ENCODE results near the gene LOC128125822.
A peak's percentile ranks its signal among the peaks of the same experiment; 100 is the strongest.
"Not testable (repeated sequence)": the region's sequence is repeated elsewhere in the genome, so short reads cannot be mapped to it uniquely, and the experiment has no call there.

LOC128125822 gene

DNA sequence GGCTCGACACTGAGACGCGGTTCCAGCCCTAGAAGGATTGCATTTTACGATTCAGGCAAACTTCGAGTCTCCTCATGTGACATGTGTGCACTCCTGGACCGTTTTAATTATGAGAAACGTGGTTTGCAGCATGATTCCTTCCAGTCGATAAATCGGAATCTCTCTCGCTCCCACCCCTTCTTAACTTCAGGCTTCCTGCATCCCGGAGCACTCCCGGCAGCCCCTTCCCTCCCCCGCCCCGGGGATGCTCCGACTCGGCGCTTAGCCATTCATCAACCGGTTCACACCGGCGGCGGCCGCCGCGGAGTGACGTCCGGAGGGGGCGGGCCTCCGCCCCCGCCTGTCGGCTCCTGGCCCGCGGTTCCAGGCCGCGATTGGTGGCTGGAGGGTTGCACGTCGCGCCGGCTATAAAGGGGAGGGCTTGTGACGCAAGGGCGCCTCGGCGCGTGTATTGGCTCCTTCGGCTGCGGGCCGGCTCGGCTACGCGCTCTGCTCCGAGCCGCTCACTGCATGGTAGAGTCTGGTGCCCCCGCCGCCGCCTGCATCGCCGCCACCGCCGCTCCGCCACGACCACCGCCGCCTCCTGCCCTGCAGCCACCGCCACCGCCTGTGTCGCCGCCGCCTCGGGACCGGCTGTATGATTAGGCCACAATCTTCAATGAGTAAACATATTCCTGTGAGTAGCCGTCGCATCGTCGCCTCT is at the start of gene LOC128125822, which contains the start of gene PTP4A1:
TSS of gene LOC128125822 (plus strand) at position 437 of the 703 bp plus-strand sequence.
TSS of gene PTP4A1 (plus strand) at position 437 of the 703 bp plus-strand sequence. CDS start 4,401 bp downstream, outside the sequence.
- DNase-seq (ENCODE audit: low read depth in 4 of 4, low spot score in 3 of 4), result peak; percentile 90 to 95 (median 94)

DNA sequence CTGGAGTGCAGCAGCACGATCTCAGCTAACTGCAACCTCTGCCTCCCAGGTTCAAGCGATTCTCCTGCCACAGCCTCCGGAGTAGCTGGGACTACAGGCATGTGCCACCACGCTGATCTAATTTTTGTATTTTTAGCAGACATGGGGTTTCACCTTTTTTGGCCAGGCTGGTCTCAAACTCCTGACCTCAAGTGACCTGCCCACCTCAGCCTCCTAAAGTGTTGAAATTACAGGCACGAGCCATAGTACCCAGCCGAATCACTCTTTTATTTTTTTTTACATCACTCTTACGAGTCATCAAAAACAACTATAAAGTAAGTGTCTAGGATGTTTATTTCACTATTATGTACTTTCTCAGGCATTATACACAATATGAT is 49.4 kb upstream of the LOC128125822 start:
- not testable (repeated sequence) for DNase-seq (ENCODE audit: low read depth in 4 of 4, low spot score in 3 of 4)

DNA sequence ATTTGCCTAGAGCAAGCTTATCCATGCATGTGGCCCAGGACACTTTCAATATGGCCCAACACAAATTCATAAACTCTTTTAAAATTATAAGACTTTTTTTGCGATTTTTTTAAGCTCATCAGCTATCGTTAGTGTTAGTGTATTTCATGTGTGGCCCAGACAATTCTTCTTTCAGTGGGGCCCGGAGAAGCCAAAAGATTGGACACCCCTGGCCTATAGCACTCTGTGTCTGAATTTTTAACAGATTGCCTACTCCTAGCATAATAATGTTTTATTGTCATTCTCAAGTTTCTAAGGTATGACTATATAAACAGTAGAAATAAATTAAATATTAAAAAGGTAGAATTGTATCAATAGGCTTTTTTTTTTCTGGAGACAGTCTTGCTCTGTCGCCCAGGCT is 48.6 kb upstream of the LOC128125822 start:
- no peak for DNase-seq (ENCODE audit: low read depth in 4 of 4, low spot score in 3 of 4)

DNA sequence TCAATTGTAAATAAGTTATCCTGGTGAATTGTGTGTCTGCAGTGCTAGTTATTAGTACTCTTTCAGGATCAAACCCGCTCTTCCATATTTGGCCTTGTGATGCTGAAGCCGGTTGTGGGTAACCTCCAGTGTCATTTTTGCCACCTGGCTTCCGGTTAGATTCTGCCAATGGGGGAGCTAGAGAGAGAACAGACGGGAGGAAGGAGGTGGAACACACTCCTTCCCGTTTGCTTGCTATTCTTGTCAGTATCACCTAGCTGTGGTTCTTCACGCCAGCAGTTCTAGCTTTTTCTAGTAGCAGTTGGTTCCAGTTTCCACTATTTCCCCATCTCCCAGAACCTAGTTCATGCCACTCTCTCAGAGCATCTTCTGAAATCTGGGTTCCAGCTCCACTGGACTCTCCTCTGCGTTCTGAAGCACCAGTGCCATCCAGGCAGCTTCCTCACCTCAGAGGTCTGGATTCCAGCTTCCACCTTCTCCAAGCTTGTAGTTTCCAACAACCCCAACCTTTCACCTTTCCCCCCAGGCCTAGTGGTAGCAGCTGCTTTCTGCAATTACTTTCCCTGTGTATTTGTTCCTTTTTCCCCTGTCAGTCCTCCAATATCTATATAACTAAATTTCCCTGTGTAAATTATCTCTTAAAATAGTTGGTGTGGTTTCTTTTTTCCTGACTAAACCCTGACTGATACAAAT is 46.9 kb upstream of the LOC128125822 start:
- DNase-seq (ENCODE audit: low read depth in 4 of 4, low spot score in 3 of 4), result no peak

DNA sequence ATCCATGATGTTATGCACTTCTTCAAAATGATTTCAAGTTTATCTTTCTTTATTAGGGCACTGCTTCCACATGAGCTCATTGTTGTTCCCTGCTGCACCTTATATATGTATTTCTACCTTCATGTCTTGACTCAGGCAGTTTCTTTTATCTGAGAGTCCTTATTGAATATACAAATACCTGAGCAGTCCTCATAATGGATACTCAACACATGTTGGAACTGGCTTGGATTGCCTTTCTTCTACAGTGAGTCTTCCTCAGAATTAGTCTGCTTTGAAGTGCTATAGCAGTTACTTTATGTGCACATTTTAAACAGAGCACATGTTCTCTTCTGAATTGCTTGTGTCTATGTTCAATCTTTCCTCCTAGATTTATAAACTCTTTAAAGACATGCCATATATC is 45.3 kb upstream of the LOC128125822 start:
- no peak for DNase-seq (ENCODE audit: low read depth in 4 of 4, low spot score in 3 of 4)

DNA sequence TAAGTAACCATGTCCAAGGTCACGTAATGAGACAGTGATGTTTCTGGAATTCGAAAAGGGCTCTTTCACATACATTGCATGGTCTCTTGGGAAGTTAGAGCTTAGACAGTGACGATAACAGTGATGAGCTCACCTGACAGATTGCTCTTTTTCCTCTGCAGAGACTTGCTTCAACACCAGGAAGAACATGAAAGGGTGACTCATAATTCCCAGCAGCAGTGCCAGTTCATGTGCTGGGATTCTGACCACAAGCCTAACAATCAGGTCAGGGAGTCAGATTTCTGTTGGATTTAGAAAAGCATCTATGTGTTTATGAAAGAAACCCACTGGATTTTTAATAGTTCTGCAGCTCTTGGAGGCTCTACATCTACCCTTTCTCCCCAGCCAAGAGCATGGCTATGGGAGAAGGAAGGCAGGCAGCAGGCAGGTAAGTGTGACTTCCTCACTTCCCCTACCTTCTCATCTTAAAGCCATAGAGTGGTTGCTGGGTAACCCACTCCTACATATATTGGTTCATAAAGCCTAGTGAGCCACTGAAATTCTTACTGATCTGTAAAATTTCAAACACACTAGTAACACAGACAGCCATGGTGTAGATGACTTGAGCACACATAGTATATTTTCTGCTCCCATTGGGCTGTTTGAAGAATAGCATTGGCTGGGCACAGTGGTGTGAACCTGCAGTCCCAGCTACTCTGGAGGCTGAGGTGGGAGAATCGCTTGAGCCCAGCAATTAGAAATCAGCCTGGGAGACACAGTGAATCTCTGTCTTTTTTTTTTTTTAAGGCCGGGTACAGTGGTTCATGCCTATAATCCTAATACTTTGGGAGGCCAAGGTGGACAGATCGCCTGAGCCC is 44.4 kb upstream of the LOC128125822 start:
- no peak for DNase-seq (ENCODE audit: low read depth in 4 of 4, low spot score in 3 of 4)

DNA sequence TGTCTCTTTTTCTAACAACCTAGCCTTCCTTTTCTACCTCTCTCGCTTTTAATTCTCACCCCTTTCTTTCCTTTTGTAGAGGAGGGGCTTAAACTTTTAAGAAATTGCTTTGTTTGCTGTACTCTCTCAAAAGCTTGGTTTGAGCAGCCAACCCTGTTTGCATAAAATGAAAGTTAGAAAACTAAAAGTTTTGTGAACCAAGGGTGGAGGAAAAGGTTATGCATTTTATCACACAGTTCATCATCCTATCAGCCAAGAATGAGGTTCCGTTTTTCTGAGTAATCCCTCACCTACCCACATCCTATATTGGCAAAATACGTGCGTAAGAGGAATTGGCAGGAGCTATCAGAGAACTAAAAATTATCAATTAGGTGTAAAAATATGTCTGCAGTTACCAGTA is 42.8 kb upstream of the LOC128125822 start:
- DNase-seq (ENCODE audit: low read depth in 4 of 4, low spot score in 3 of 4), result no peak

DNA sequence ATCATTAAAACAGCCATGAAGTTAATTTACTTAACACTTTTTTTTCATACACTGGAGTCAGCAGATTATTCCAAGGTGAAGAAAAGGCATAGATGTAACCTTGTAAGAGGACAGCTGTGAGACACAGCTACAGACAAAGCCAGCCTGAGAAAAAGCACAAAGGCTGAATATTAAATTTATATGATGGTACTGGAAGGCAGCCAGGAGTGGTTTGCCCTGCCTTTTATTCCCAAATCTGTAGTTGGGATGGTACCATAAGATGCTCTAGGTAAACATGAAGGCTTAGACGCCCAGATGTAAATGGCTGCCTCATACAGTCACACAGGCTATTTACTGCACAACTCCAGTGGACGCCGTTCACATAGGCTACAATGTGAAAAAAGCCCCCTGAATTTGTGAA is 42.1 kb upstream of the LOC128125822 start:
- no peak for DNase-seq (ENCODE audit: low read depth in 4 of 4, low spot score in 3 of 4)

DNA sequence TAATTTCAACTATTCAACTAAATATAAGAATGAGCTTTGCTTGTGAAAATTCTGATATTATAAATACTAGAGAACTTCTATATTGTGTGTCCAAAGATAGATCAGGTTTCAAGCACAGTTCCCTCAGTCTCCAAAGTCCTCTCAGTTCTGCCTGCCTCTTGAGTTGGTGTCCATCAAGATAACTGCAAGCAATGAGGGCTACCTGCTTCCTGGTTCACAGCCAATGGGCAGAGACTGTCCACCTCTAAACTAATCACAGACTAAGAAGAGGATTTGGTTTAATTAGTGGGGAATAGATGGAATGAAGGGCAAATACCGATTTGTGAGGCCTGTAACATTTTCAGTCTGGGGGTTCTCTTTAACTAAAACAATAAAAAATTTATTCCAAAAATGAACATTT is 41.3 kb upstream of the LOC128125822 start:
- no peak for DNase-seq (ENCODE audit: low read depth in 4 of 4, low spot score in 3 of 4)

DNA sequence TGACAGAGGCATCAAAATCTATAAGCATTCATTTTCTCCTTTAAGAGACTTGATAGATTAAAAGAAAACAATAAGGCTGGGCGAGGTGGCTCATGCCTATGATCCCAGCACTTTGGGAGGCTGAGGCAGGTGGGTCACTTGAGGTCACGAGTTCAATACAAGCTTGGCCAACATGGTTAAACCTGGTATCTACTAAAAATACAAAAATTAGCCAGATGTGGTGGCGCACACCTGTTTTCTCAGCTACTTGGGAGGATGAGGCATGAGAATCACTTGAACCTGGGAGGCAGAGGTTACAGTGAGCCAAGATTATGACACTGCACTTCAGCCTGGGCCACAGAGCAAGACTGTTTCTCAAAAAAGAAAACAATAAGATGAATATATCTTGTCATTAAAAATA is 39.3 kb upstream of the LOC128125822 start:
- DNase-seq (ENCODE audit: low read depth in 4 of 4, low spot score in 3 of 4), result no peak

DNA sequence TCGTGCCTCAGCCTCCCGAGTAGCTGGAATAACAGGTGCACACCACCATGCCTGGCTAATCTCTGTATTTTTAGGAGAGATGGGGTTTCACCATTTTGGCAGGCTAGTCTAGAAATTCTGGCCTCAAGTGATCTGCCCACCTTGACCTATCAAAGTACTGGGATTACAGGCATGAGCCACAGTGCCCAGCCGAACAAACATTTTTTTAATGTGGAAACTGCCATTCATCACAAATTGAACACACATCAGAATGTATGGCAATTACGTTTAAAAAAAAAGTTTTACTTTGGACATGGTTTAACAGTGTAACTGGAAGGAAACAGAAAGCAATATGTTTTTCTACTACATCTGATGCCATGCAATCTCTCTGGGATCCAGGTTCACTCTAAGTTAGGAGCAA is 38.3 kb upstream of the LOC128125822 start:
- DNase-seq (ENCODE audit: low read depth in 4 of 4, low spot score in 3 of 4), result no peak

DNA sequence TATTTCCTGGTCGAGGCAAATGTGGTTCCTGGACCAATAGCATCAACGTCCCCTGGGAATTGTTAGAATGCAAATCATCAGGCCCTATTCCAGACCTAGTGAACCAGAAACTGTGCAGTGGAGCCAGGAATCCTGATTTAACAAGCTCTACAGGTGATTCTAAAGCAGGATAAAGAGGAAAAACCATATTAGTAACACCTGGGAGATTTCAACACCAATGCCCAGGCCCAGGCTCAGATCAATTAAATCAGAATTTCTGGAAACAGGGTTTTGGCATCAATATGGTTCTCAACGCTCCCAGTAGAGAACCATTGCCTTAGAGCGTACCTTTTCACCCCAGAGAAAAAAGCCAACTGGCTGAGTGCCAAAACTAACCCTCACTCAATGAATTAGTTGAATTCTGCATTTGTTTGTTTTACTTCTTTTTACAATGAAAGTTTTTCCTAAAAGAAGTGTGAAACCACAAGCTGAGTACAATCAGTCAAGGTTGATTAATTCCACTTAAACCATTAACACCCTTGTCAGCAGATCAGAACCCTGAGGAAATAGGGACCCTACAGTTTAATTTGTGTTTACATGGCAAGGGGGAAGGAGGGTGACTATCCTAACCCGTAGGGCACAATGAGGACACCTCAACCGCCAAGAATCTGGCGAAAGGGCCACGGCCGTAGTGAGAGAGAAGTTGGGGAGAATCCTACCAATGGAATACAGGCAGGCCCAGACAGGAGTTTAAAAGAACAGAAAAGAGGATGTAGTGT is 34.9 kb upstream of the LOC128125822 start:
- DNase-seq (ENCODE audit: low read depth in 4 of 4, low spot score in 3 of 4), result no peak

DNA sequence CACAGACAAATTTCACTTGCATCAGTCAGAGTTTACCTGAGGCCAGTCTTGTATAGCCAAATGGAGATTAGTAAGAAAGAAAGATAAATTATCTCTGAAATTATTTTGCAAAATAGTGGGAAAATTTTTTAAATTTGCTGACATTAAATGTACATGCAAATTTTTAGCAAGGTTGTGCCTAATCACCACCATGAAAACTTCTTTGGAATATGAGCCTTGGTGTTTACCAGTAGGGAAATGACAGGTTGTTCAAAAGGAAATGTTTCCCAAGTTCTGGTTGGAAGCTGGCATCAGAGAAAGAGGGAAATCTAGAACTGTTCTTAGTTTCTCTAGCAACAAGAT is 34.4 kb upstream of the LOC128125822 start:
- DNase-seq (ENCODE audit: low read depth in 4 of 4, low spot score in 3 of 4), result no peak

DNA sequence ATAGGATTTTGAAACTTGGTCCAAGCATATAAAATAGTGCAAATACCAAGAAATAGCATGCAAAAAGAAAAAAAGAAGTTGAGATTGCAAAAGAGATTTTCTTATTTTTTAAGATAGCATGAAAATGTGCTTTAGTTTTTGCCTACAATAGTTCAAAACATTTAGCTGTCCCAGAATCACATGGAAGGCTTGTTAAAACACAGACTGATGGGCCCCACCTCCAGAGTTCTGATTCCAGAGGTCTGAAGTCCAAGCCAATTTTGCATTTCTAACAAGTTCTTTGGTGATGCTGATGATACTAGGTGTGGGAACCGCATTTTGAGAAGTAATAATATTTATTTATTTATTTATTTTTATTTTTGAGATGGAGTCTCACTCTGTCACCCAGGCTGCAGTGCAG is 33.7 kb upstream of the LOC128125822 start:
- DNase-seq (ENCODE audit: low read depth in 4 of 4, low spot score in 3 of 4), result no peak

DNA sequence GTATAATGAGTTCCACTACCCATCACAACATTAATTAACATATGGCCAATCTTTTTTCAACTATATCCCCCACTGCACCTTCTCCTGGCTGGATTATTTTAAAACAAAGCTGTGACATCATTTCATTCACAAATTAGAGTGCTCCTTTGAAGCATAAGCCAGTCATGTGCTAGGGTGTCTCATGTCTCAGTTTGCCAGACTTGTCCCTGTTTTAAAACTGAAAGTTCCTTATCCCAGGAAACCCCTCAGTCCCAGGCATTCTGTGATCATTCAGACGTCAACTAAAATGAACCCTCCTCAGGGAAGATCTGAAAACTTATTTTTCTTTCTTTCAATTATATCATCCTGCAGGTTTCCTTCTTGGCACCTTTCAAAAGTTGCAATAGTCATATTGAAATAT is 29.3 kb upstream of the LOC128125822 start:
- no peak for DNase-seq (ENCODE audit: low read depth in 4 of 4, low spot score in 3 of 4)

DNA sequence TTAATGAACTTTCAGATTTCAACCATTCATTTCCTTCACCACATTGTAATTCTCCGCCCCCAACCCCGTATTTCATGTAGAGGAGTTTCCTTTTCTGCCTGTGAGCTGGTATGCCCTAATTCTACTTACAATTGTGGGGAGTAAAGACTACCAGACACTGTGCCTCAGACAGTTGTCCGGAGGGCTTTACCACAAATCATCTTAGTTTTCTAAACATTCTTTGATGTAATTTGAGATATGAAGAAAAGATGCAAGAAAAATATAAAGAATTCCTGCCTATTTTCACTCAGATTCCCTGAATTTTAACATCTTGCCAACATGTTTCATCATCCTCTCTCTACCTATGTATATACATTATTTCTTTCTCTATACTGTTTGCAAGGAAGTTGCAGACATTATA is 28.3 kb upstream of the LOC128125822 start:
- no peak for DNase-seq (ENCODE audit: low read depth in 4 of 4, low spot score in 3 of 4)

DNA sequence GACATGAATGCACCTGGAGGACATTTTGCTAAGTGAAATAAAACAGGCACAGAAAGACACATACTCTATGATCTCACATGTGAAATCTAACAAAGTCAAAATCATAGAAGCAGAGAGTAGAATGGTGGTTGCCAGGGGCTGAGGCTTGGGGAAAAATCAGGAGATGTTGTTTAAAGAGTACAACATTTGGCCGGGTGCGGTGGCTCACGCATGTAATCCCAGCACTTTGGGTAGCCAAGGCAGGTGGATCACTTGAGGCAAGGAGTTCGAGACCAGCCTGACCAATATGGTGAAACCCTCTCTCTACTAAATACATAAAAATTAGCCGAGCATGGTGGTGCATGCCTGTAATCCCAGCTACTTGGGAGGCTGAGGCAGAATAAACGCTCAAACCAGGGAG is 26.0 kb upstream of the LOC128125822 start:
- no peak for DNase-seq (ENCODE audit: low read depth in 4 of 4, low spot score in 3 of 4)

DNA sequence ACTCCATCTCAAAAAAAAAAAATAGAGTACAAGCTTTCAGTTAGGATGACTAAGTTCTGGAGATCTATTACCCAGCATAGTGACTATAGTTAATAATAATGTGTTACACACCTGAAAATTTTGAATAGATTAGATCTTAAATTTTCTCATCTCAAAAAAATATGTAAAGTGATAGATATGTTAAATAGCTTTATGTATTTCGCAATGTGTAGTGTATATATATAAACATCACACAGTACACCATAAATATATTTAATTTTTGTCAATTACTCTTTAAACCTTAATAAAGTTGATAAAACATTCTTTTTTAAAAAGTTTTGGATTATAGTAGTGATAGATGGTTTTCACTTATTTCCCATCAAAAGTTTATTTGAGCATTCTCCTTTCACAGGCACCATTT is 25.6 kb upstream of the LOC128125822 start:
- no peak for DNase-seq (ENCODE audit: low read depth in 4 of 4, low spot score in 3 of 4)

DNA sequence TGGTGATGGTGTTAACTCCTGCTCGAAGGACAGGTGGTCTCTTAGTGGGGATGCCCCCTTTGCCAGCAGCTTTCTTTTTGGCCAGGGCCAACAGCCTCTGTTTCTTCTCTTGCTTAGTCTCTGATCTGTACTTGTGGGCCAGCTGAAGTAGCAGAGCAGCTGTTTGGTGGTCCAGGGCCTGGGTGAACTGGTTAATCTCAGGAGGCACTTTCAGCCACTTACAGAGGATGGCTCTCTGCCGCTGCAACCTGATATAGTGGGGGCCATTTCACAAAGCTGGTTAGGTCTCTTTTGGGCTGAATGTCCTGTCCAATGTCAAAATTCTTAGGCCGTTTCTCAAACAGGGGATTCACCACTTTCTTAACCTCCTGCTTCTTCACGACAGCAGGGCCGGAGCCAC is 23.2 kb upstream of the LOC128125822 start:
- DNase-seq (ENCODE audit: low read depth in 4 of 4, low spot score in 3 of 4), result no peak

DNA sequence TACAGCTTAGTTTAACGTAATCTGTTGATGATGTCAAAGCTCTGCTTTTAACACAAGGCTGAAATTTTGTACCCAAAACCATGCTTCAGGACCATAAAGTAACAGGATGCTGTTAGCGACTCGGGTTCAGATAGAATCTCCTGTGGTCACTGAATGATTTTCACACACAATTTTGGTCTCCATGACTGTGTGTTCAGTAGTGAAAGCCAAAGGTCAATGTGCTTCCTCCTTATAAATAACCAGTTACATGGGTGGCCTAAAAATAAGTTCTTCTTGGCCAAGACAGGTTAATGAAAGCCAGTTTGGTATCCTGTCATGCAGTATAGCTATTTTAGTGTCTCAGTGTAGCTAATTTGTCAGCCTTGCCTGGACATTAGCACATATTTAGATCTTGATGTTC is 19.1 kb upstream of the LOC128125822 start:
- DNase-seq (ENCODE audit: low read depth in 4 of 4, low spot score in 3 of 4), result no peak

DNA sequence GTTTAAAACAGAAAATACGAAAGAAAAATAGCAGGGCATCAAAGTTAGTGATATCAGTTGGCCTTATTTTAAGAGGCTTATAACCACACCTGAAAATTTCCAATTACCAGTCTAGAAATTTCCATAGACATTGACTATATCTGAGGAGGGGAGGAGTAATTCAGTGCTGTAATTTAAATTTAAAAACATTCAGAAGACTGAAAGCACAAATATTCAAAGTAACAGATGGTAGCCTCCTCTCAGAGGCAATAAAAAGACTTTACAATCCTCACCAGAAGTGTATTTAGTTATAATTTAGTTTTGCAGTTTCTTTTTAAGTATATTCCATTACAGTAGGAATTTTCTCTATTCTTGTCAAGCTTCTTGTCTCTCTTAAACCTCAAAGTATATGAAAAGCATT is 18.4 kb upstream of the LOC128125822 start:
- no peak for DNase-seq (ENCODE audit: low read depth in 4 of 4, low spot score in 3 of 4)

Data from left renal pelvis (tissue), 4 donors.